ENCODE data around the gene DNAJB8. TPM values are rescaled to one million over a fixed set of nuclear protein-coding genes. Genes with fewer than 3 reads are reported as not detected.

Gene DNAJB8
- total RNA-seq, 1 experiment from 2014 or later: not detected

DNA sequence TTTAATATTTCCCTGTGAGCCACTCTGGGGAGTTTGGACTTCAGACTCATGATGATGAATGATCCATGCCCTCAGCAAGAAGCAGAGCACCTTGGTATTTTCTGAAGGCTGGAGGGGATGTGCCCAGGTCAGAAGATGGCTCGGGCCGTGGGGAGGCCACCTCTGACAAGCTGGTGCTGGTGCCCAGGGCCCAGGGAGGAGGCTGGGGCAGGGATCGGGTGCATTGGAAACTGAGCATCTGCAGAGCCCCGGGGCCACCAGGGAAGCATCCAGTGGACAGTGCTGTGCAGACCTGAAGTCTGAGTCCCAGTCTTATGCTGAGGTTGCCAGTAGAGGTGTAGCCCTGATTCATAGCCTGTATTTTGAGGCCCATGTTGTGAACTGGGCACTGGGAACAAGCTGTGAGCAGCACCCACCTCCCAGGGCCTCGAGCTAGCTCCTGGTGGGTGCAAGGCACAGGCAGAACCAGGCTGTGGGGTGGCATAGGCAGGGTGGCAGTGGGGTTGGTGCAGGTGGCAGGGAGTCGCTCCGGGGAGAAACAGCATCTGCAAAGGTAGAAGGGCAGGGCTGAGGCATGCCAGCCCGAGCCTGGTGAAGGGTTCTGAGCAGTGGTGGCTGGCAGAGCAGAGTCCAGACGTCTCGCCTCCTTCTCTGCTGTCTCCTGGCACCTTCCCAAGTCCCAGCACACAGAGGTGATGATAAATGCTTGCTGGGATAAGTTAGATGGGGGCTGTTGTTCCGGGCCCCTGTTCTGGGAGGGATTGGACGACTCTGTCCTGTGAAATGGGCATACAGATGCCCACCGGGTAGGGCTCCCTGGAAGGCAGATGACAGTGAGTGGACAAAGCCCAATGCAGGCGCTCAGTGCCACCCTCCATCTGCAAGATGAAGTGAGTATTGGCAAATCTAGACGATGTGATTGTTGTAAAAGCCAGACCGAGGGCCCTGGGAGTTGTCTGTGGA is 10.6 kb downstream of the DNAJB8 start:
- Histone ChIP-seq H3K27me3 (ENCODE audit: low read length) (no peaks in the 10 kb centered on the region), H2AFZ (ENCODE audit: low read length) (no peak overlapping the region), H3F3A (ENCODE audit: low read length, unreplicated experiment) (no peaks in the 10 kb centered on the region), H3K9me3 (ENCODE audit: low read length) (no peaks in the 10 kb centered on the region), H3K36me3 (ENCODE audit: low read depth, low read length) (no peaks in the 10 kb centered on the region), H3K9ac (ENCODE audit: low read length) (no peak overlapping the region), H3K4me2 (ENCODE audit: low read length) (no peak overlapping the region), H4K20me1 (ENCODE audit: low read length) (no peaks in the 10 kb centered on the region), H3K27ac (ENCODE audit: low read length) (no peak overlapping the region), H3K9me2 (replicated peaks; ENCODE audit: low read length) (no peaks in the 10 kb centered on the region), H3K4me3 (ENCODE audit: low read length) (no peak overlapping the region), H3K4me1 (ENCODE audit: insufficient read depth, low read length) (no peaks in the 10 kb centered on the region), H3K79me2 (ENCODE audit: low read length) (no peaks in the 10 kb centered on the region)
- ChIA-PET CTCF (no interaction called here), POLR2A (ENCODE audit: unreplicated experiment) (interaction anchor here (0.6 kb wide), 1 partner anchor 333 kb away, joined by 3 read pairs; no protein-coding TSS in a partner anchor)
- ATAC-seq (no peak), DNase-seq (no peak)
- TF ChIP-seq EZH2phosphoT487 (IDR thresholded peaks at IDR 0.05; ENCODE audit: borderline replicate concordance, low read length): no peak
- TF ChIP-seq, protein P1, sequence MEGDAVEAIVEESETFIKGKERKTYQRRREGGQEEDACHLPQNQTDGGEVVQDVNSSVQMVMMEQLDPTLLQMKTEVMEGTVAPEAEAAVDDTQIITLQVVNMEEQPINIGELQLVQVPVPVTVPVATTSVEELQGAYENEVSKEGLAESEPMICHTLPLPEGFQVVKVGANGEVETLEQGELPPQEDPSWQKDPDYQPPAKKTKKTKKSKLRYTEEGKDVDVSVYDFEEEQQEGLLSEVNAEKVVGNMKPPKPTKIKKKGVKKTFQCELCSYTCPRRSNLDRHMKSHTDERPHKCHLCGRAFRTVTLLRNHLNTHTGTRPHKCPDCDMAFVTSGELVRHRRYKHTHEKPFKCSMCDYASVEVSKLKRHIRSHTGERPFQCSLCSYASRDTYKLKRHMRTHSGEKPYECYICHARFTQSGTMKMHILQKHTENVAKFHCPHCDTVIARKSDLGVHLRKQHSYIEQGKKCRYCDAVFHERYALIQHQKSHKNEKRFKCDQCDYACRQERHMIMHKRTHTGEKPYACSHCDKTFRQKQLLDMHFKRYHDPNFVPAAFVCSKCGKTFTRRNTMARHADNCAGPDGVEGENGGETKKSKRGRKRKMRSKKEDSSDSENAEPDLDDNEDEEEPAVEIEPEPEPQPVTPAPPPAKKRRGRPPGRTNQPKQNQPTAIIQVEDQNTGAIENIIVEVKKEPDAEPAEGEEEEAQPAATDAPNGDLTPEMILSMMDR (conservative IDR thresholded peaks at IDR 0.05; ENCODE audit: low read depth, low read length): no peak
- TF ChIP-seq EZH2 (IDR thresholded peaks at IDR 0.05; ENCODE audit: low read length, unreplicated experiment): no peak
- intact Hi-C loops (cut with micrococcal nuclease): no loop called here
- BruUV-seq (replicated peaks): no TSS peak

DNA sequence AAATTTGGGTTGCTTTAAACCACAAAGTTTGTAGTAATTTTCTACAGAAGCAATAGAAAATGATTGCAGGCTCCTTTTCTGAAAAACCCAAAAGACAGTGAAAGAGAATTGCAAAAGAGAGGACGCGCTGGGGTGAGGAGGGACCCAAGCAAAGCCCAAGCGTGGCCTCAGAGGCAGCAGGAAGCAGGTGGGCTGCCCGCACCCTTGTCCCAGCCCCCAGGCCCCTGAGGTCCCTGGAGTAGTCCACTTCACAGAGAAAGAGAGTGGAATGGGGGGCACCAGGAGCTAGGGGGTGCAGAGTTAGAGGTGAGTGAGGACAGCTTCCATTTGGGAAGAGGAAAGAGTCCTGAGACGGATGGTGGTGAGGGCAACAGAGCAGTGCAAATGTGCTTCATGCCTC is 11.6 kb downstream of the DNAJB8 start:
- TF ChIP-seq EZH2phosphoT487 (IDR thresholded peaks at IDR 0.05; ENCODE audit: borderline replicate concordance, low read length): no peak
- TF ChIP-seq, protein P1 (conservative IDR thresholded peaks at IDR 0.05; ENCODE audit: low read depth, low read length): no peak
- TF ChIP-seq EZH2 (IDR thresholded peaks at IDR 0.05; ENCODE audit: low read length, unreplicated experiment): no peak
- no peaks in the 10 kb centered on the region for H3K9me2 ChIP-seq (replicated peaks; ENCODE audit: low read length)
- DNase-seq (no peak), ATAC-seq (no peak)
- BruUV-seq (replicated peaks): no TSS peak
- no peaks in the 10 kb centered on the region for H3K36me3 ChIP-seq (ENCODE audit: low read depth, low read length)
- H3K9ac ChIP-seq (ENCODE audit: low read length): no peak overlapping the region
- H4K20me1 ChIP-seq (ENCODE audit: low read length): no peaks in the 10 kb centered on the region
- H3K4me1 ChIP-seq (ENCODE audit: insufficient read depth, low read length): no peaks in the 10 kb centered on the region
- H3F3A ChIP-seq (ENCODE audit: low read length, unreplicated experiment): no peaks in the 10 kb centered on the region
- ChIA-PET CTCF (no interaction called here), POLR2A (ENCODE audit: unreplicated experiment) (no interaction called here)
- H3K4me2 ChIP-seq (ENCODE audit: low read length): no peak overlapping the region
- intact Hi-C loops (cut with micrococcal nuclease): no loop called here
- H3K79me2 ChIP-seq (ENCODE audit: low read length): no peaks in the 10 kb centered on the region
- H3K27me3 ChIP-seq (ENCODE audit: low read length): no peaks in the 10 kb centered on the region
- no peak overlapping the region for H3K4me3 ChIP-seq (ENCODE audit: low read length)
- no peak overlapping the region for H3K27ac ChIP-seq (ENCODE audit: low read length)
- H3K9me3 ChIP-seq (ENCODE audit: low read length): no peaks in the 10 kb centered on the region
- no peak overlapping the region for H2AFZ ChIP-seq (ENCODE audit: low read length)

DNA sequence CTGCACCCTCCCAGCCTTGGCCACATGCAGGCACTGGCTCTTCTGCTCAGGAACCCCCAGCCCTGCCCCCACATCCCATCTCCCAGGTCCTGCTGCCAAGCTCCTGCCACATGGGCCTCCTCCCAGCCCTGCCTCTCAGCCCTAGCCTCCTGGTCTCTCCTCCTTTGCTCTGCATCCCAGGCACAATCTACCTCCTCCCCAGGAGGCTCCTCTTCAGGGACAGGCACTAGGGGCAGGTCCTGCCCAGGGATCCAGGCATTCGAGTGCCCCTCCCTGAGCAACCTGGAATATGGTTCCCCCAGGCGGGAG is 12.4 kb downstream of the DNAJB8 start:
- no TSS peak for BruUV-seq (replicated peaks)
- Histone ChIP-seq H3K9me3 (ENCODE audit: low read length) (no peaks in the 10 kb centered on the region), H3K4me1 (ENCODE audit: insufficient read depth, low read length) (no peaks in the 10 kb centered on the region), H3K27ac (ENCODE audit: low read length) (no peak overlapping the region), H3K36me3 (ENCODE audit: low read depth, low read length) (no peaks in the 10 kb centered on the region), H3K9ac (ENCODE audit: low read length) (no peak overlapping the region), H3F3A (ENCODE audit: low read length, unreplicated experiment) (no peaks in the 10 kb centered on the region), H3K4me3 (ENCODE audit: low read length) (no peak overlapping the region), H3K79me2 (ENCODE audit: low read length) (no peaks in the 10 kb centered on the region), H2AFZ (ENCODE audit: low read length) (no peak overlapping the region), H3K27me3 (ENCODE audit: low read length) (no peaks in the 10 kb centered on the region), H3K4me2 (ENCODE audit: low read length) (no peak overlapping the region), H4K20me1 (ENCODE audit: low read length) (no peaks in the 10 kb centered on the region), H3K9me2 (replicated peaks; ENCODE audit: low read length) (no peaks in the 10 kb centered on the region)
- DNase-seq: no peak
- CTCF ChIA-PET: no interaction called here
- POLR2A ChIA-PET (ENCODE audit: unreplicated experiment): no interaction called here
- no peak for ATAC-seq
- intact Hi-C loops (cut with micrococcal nuclease): no loop called here
- TF ChIP-seq EZH2 (IDR thresholded peaks at IDR 0.05; ENCODE audit: low read length, unreplicated experiment) (no peak), EZH2phosphoT487 (IDR thresholded peaks at IDR 0.05; ENCODE audit: borderline replicate concordance, low read length) (no peak)
- TF ChIP-seq, protein P1 (conservative IDR thresholded peaks at IDR 0.05; ENCODE audit: low read depth, low read length): no peak

All from PC-3 (cell line).